Amniotic epithelial cell (primary cell): ENCODE results near the gene BNIP2.
A peak's percentile ranks its signal among the peaks of the same experiment; 100 is the strongest.

Source experiments
- DNase-seq: peaks from one replicate; pipeline ENCODE4 v3.0.0-alpha.2; 2010; ENCODE audit warnings: low read depth

The BNIP2 gene

GRCh38 chr15:59632714-59633113 is 56.4 kb downstream of the BNIP2 start:
- DNase-seq, result peak; percentile 35

DNA sequence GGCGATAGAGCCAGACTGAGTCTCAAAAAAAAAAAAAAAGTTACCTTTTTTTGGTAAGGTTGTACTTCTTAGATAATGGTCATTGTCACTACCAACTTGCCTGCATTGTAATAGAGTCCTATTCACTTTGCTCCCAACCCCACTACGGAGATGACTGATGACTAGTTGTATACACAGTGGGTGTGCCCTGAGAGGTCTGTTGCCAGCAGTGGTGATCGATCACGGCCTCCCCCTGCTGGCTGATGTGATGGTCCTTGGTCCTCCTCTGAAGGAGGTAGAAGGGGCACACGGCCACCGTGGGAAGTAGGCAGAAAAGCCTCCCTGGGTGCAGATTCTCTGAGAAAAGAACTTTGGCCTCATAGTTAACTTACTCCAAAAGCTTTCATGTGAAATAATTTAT is 66.8 kb downstream of the BNIP2 start:
- peak; percentile 34 for DNase-seq

GRCh38 chr15:59618406-59618805 is 70.7 kb downstream of the BNIP2 start:
- DNase-seq, result no peak

GRCh38 chr15:59616379-59616778 is 72.7 kb downstream of the BNIP2 start:
- DNase-seq, result no peak

DNA sequence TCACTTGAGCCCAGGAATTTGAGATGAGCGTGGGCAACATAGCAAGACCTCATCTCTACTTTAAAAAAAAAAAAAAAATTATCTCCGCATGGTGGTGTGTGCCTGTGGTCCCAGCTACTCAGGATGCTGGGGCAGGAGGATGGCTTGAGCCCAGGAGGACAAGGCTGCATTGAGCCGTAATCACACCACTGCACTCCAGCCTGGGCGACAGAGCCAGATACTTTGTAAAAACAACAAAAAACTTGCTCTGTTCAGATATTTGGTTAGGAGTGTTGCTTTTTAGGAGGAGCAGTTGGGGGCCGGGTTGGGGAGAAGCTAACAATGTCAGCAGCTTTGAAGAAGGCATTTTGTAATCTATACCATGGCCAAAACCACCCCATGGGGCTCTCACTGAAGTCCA is 73.5 kb downstream of the BNIP2 start:
- DNase-seq, result no peak

- no peak for DNase-seq
These were observed 75.0 kb downstream of the BNIP2 start for GRCh38 chr15:59614153-59614552.

GRCh38 chr15:59611276-59612260 is 77.6 kb downstream of the BNIP2 start, which contains the start of gene GCNT3:
GCNT3 (plus strand) TSS chr15:59611783; CDS start chr15:59618239, 6,456 bp downstream.
- DNase-seq, result peak; percentile 60

- no peak for DNase-seq
These were observed 79.1 kb downstream of the BNIP2 start for GRCh38 chr15:59609730-59610712.
